HepG2 (cell line): ENCODE data around the gene COASY. TPM values are rescaled to one million over a fixed set of nuclear protein-coding genes. Genes with fewer than 3 reads are reported as not detected.
A peak's percentile ranks its signal among the peaks of the same experiment; 100 is the strongest.

Source experiments
- ATAC-seq: fragments of 200-7000 bp; cut with Tn5 transposase; 3 replicates; pipeline ENCODE4 v1.9.1; 2020; ENCODE audit warnings: mild to moderate bottlenecking, moderate library complexity
- BruUV-seq: library from RNA; stranded (reverse); fragments of 400-500 nt; replicated peaks from 2 replicates; lab custom pipeline; 2021; lab: Mats Ljungman, UMichigan
- CTCF ChIA-PET: fragments of 300-600 bp; formaldehyde crosslinking; extraction: SDS; loops from one replicate; lab custom pipeline; 2021; ENCODE audit warnings: low total read pairs, inconsistent platforms, low intra/inter-chr PET ratio; lab: Yijun Ruan, JAX
- POLR2A ChIA-PET: fragments of 350-600 bp; sonication (Branson Sonifier 250); formaldehyde crosslinking; loops from one replicate; lab custom pipeline; 2020; ENCODE audit warnings: antibody characterized with exemption, inconsistent platforms; lab: Yijun Ruan, JAX
- DNase-seq: peaks from one replicate; pipeline ENCODE4 v3.0.0-alpha.2; 2015; ENCODE audit warnings: low spot score
- FAIRE-seq: peaks from 3 replicates; lab custom pipeline; 2011; peaks lifted over from hg19 to GRCh38; lab: Jason Lieb, UNC
- H2AFZ ChIP-seq: one replicate; pipeline ENCODE4 v1.6.1; 2011; ENCODE audit warnings: low read length, inconsistent platforms
- H3K27ac ChIP-seq: fragments of 300-600 bp; 3 replicates; pipeline ENCODE4 v1.8.0; 2011; ENCODE audit warnings: mixed run types, mild to moderate bottlenecking, mixed read lengths, low read length, inconsistent platforms; ENCODE audit not compliant: insufficient read depth; ENCODE audit errors: extremely low read length
- H3K27me3 ChIP-seq, 2 experiments: fragments of 200-600 bp in 1 of 2; 2 replicates in 1 of 2; 3 replicates in 1 of 2; pipeline versions ENCODE4 v1.6.0 to v1.8.0; 2011; ENCODE audit warnings: low read length in 2 of 2, mild to moderate bottlenecking in 2 of 2, moderate library complexity in 2 of 2, inconsistent platforms in 1 of 2; ENCODE audit not compliant: insufficient read depth in 2 of 2, control insufficient read depth in 1 of 2
- H3K36me3 ChIP-seq, 2 experiments: fragments of 200-600 bp in 1 of 2; replicated peaks in 1 of 2; 2 replicates in 1 of 2; 3 replicates in 1 of 2; pipeline versions ENCODE4 v1.5.1 to v1.8.0; 2011; ENCODE audit warnings: low read length in 2 of 2, inconsistent platforms in 1 of 2; ENCODE audit not compliant: insufficient read depth in 2 of 2, control insufficient read depth in 1 of 2
- H3K4me1 ChIP-seq: 2 replicates; pipeline ENCODE4 v1.5.1; 2012; ENCODE audit warnings: low read length, inconsistent platforms; ENCODE audit not compliant: insufficient read depth
- H3K4me2 ChIP-seq: 2 replicates; pipeline ENCODE4 v1.6.0; 2011; ENCODE audit warnings: low read depth, low read length, inconsistent platforms
- H3K4me3 ChIP-seq, 3 experiments: fragments of 200-600 bp in 1 of 3; sonication (generic), shearing (Covaris generic) in 1 of 3; replicated peaks in 1 of 3; 2 replicates each; pipeline ENCODE4 v1.5.1; 2011 to 2016; ENCODE audit warnings: low read length in 3 of 3, inconsistent platforms in 2 of 3, low read depth in 2 of 3, mild to moderate bottlenecking in 2 of 3, control low read depth in 1 of 3, mixed read lengths in 1 of 3; ENCODE audit not compliant: insufficient read depth in 1 of 3
- H3K79me2 ChIP-seq: one replicate; pipeline ENCODE4 v1.6.1; 2011; ENCODE audit warnings: low read length, inconsistent platforms; ENCODE audit not compliant: insufficient read depth
- H3K9ac ChIP-seq: 2 replicates; pipeline ENCODE4 v1.6.0; 2011; ENCODE audit warnings: mild to moderate bottlenecking, low read depth, low read length, inconsistent platforms; ENCODE audit not compliant: insufficient read depth
- H3K9me3 ChIP-seq: 2 replicates; pipeline ENCODE4 v1.5.1; 2012; ENCODE audit warnings: mild to moderate bottlenecking, low read length
- H4K20me1 ChIP-seq: 2 replicates; pipeline ENCODE4 v1.6.0; 2011; ENCODE audit warnings: inconsistent platforms, mild to moderate bottlenecking, low read length, moderate library complexity; ENCODE audit not compliant: insufficient read depth
- DNMT3B ChIP-seq: conservative IDR thresholded peaks from 2 replicates; pipeline ENCODE4 v1.6.1; 2016; ENCODE audit warnings: missing biosample characterization, control low read depth
- ETV6 ChIP-seq: sonication (generic); formaldehyde crosslinking; conservative IDR thresholded peaks from 2 replicates; pipeline ENCODE4 v1.4.0; 2020; ENCODE audit warnings: missing genetic modification reagents
- ISL2 ChIP-seq: sonication (generic); formaldehyde crosslinking; IDR thresholded peaks from 2 replicates; pipeline ENCODE4 v1.5.0; 2020; ENCODE audit warnings: missing genetic modification reagents
- KDM3A ChIP-seq: IDR thresholded peaks from 2 replicates; pipeline ENCODE4 v1.6.1; 2018; ENCODE audit warnings: low read depth, missing compliant biosample characterization
- KLF9 ChIP-seq: IDR thresholded peaks from 2 replicates; pipeline ENCODE4 v1.6.1; 2016; ENCODE audit warnings: low read depth
- MAF1 ChIP-seq: sonication (generic); formaldehyde crosslinking; IDR thresholded peaks from 2 replicates; pipeline ENCODE4 v1.5.0; 2020; ENCODE audit warnings: missing genetic modification reagents, borderline replicate concordance
- MYC ChIP-seq: sonication (generic); formaldehyde crosslinking; IDR thresholded peaks from 2 replicates; pipeline ENCODE4 v1.9.0; 2021; ENCODE audit warnings: missing genetic modification reagents, borderline replicate concordance
- POLR2AphosphoS2 ChIP-seq: IDR thresholded peaks from 2 replicates; pipeline ENCODE4 v1.6.1; 2011; ENCODE audit warnings: low read depth, low read length, improper control_type of control experiment
- RCOR2 ChIP-seq: IDR thresholded peaks from 2 replicates; pipeline ENCODE4 v1.6.1; 2016; ENCODE audit warnings: missing biosample characterization, missing genetic modification reagents
- RELA ChIP-seq: sonication (generic); formaldehyde crosslinking; IDR thresholded peaks from 2 replicates; pipeline ENCODE4 v1.4.0; 2020; ENCODE audit warnings: missing genetic modification reagents
- SRSF4 ChIP-seq: fragments of 200-400 bp; formaldehyde crosslinking; IDR thresholded peaks from one replicate; pipeline ENCODE4 v1.6.1; 2018; ENCODE audit warnings: mild to moderate bottlenecking, low read depth, low read length, moderate library complexity; ENCODE audit not compliant: poor library complexity, severe bottlenecking
- ZMAT3 ChIP-seq: sonication (generic); formaldehyde crosslinking; conservative IDR thresholded peaks from 2 replicates; pipeline ENCODE4 v1.7.0; 2021; ENCODE audit warnings: missing genetic modification reagents
- ZNF180 ChIP-seq: sonication (generic); formaldehyde crosslinking; IDR thresholded peaks from 2 replicates; pipeline ENCODE4 v1.4.0; 2020; ENCODE audit warnings: low read depth, missing genetic modification reagents, borderline replicate concordance
- ZNF205 ChIP-seq: IDR thresholded peaks from 2 replicates; pipeline ENCODE4 v1.6.1; 2018; ENCODE audit warnings: missing biosample characterization, missing genetic modification reagents
- ZNF7 ChIP-seq: IDR thresholded peaks from 2 replicates; pipeline ENCODE4 v1.6.1; 2016; ENCODE audit warnings: missing biosample characterization, missing genetic modification reagents
- ZNF737 ChIP-seq: sonication (generic); formaldehyde crosslinking; IDR thresholded peaks from 2 replicates; pipeline ENCODE4 v1.5.0; 2020; ENCODE audit warnings: missing genetic modification reagents, mild to moderate bottlenecking, borderline replicate concordance
- WGBS: methylation state at CpG from one replicate; pipeline ENCODE4 v1.1.6; 2017; ENCODE audit warnings: low lambda C conversion rate; 5-methylcytosine and 5-hydroxymethylcytosine counted together
- in situ Hi-C: cut with HindIII; loops from 2 replicates; pipeline ENCODE4 v1.10.0; 2017; ENCODE audit warnings: low pct_unique_long_range_greater_than_20kb; ENCODE audit not compliant: extremely low pct_ligation_motif_present
- intact Hi-C: fragments of 100-400 bp; cut with micrococcal nuclease; formaldehyde crosslinking; loops from one replicate; pipeline ENCODE4 v1.10.0; 2022; ENCODE audit not compliant: unreplicated experiment
- polyA plus RNA-seq, 8 experiments: library from polyadenylated mRNA; depleted of rRNA in 3 of 8; stranded (reverse) in 7 of 8; unstranded in 1 of 8; fragments of >200 nt; fragmentation: Illumina TruSeq in 4 of 8; extraction: Trizol in 4 of 8; gene quantifications; 2 replicates each; pipeline versions ENCODE4 v1.2.1 to v1.2.3, GENCODE V29; 2011 to 2016; ENCODE audit warnings: low read depth in 4 of 8, missing spikeins in 1 of 8, mixed read lengths in 1 of 8; ENCODE audit not compliant: insufficient read depth in 1 of 8
- total RNA-seq, 5 experiments: library from RNA; depleted of rRNA; stranded (reverse); fragments of >200 nt; fragmentation: Illumina TruSeq; extraction: Trizol; gene quantifications; 2 replicates each; pipeline ENCODE4 v1.2.3, GENCODE V29; 2016; ENCODE audit warnings: low read depth in 1 of 5
- TF ChIP-seq, protein P1 (sequence below): sonication (generic); formaldehyde crosslinking; IDR thresholded peaks from 2 replicates; pipeline ENCODE4 v1.5.0; 2020; ENCODE audit warnings: missing genetic modification reagents
- TF ChIP-seq, protein P2 (sequence below): IDR thresholded peaks from 2 replicates; pipeline ENCODE4 v1.6.1; 2016; ENCODE audit warnings: low read depth, borderline replicate concordance
- TF ChIP-seq, protein P3 (sequence below): sonication (generic); formaldehyde crosslinking; IDR thresholded peaks from 2 replicates; pipeline ENCODE4; 2020; ENCODE audit warnings: missing genetic modification reagents, mild to moderate bottlenecking, borderline replicate concordance

Gene COASY
- total and polyA plus RNA-seq, 2 of the 13 experiments (the other 11 are each of a cell fraction or from before 2014, with no cell fraction given), result 90.7 to 125 TPM

DNA sequence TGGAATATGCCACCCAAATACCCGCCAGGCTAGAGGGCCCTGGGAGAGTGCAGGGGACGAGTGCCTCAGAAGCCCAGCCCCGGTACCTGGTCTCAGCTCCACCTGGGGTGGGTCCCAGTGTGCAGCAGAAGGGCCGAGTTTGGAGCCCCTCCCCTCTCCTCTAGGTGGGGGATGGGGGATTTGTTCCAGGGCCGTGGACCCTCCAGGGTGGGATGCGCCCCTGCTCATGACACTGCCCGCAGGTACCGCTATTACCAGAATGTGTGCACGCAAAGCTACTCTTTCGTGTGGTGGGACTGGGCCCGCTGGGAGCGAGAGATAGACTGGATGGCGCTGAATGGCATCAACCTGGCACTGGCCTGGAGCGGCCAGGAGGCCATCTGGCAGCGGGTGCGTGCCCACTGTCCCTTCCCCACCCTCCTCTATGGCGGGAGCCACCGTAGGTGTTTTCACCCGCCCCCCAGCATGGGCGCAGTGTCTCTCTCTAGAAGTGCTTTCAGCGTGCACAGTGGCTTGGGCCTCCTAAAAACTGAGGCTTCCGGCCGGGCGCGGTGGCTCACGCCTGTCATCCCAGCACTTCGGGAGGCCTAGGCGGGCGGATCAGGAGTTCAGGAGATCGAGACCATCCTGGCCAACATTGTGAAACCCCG, 24.7 kb upstream of the COASY start:
- FAIRE-seq (no peak), ATAC-seq (peak; percentile 1; the same call in 2 of the 3 replicates), DNase-seq (no peak)
- Histone ChIP-seq H3K79me2 (peaks cover 13% of the 10 kb centered on the region), H2AFZ (no peak overlapping the region), H3K4me3 (peak overlapping the region; percentile 54 to 72 (median 66)), H3K9ac (peak overlapping the region; percentile 83), H3K27ac (peak overlapping the region; percentile 79), H4K20me1 (no peaks in the 10 kb centered on the region), H3K27me3 (no peaks in the 10 kb centered on the region), H3K36me3 (peaks cover 3 to 5% of the 10 kb centered on the region in 2 experiments; a peak in 1 of 5 replicates), H3K4me1 (peaks cover 66% of the 10 kb centered on the region), H3K4me2 (peak overlapping the region; percentile 99), H3K9me3 (no peaks in the 10 kb centered on the region)
- CTCF ChIA-PET, result no interaction called here
- POLR2A ChIA-PET, result interaction anchor here (0.7 to 4.2 kb wide), 23 partner anchors 10 to 1263 kb away, joined by 3 to 68 read pairs (median 6); partner anchors contain the start of genes CAVIN1, CNTD1, COA3 and COASY
- 89% methylated on average over 28 of the region's 31 CpGs for WGBS
- no TSS peak for BruUV-seq
- intact Hi-C loops (no loop called here), in situ Hi-C loops (no loop called here)
- no peak for TF ChIP-seq KDM3A (CRISPR knock-in tag)
- no peak for TF ChIP-seq ZNF205 (CRISPR knock-in tag)
- no peak for TF ChIP-seq RELA
- no peak for TF ChIP-seq POLR2AphosphoS2
- no peak for TF ChIP-seq ZMAT3 (CRISPR knock-in tag)
- TF ChIP-seq MYC (CRISPR knock-in tag), result no peak
- no peak for TF ChIP-seq SRSF4
- TF ChIP-seq, protein P1, sequence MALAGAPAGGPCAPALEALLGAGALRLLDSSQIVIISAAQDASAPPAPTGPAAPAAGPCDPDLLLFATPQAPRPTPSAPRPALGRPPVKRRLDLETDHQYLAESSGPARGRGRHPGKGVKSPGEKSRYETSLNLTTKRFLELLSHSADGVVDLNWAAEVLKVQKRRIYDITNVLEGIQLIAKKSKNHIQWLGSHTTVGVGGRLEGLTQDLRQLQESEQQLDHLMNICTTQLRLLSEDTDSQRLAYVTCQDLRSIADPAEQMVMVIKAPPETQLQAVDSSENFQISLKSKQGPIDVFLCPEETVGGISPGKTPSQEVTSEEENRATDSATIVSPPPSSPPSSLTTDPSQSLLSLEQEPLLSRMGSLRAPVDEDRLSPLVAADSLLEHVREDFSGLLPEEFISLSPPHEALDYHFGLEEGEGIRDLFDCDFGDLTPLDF, result no peak
- 0 out of 2 replicates have a peak, but pooled peaks have one; percentile 23 for TF ChIP-seq ZNF737 (CRISPR knock-in tag)
- no peak for TF ChIP-seq MAF1 (CRISPR knock-in tag)
- TF ChIP-seq, protein P2, sequence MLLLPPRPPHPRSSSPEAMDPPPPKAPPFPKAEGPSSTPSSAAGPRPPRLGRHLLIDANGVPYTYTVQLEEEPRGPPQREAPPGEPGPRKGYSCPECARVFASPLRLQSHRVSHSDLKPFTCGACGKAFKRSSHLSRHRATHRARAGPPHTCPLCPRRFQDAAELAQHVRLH (CRISPR knock-in tag), result no peak
- no peak for TF ChIP-seq ZNF7 (CRISPR knock-in tag)
- TF ChIP-seq KLF9 (CRISPR knock-in tag), result no peak
- TF ChIP-seq, protein P3, sequence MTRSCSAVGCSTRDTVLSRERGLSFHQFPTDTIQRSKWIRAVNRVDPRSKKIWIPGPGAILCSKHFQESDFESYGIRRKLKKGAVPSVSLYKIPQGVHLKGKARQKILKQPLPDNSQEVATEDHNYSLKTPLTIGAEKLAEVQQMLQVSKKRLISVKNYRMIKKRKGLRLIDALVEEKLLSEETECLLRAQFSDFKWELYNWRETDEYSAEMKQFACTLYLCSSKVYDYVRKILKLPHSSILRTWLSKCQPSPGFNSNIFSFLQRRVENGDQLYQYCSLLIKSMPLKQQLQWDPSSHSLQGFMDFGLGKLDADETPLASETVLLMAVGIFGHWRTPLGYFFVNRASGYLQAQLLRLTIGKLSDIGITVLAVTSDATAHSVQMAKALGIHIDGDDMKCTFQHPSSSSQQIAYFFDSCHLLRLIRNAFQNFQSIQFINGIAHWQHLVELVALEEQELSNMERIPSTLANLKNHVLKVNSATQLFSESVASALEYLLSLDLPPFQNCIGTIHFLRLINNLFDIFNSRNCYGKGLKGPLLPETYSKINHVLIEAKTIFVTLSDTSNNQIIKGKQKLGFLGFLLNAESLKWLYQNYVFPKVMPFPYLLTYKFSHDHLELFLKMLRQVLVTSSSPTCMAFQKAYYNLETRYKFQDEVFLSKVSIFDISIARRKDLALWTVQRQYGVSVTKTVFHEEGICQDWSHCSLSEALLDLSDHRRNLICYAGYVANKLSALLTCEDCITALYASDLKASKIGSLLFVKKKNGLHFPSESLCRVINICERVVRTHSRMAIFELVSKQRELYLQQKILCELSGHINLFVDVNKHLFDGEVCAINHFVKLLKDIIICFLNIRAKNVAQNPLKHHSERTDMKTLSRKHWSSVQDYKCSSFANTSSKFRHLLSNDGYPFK, result no peak; the same call in 1 of the 2 replicates
- no peak for TF ChIP-seq DNMT3B (CRISPR knock-in tag)
- TF ChIP-seq ETV6, result no peak
- TF ChIP-seq ZNF180 (CRISPR knock-in tag), result no peak
- no peak for TF ChIP-seq RCOR2
- TF ChIP-seq ISL2 (CRISPR knock-in tag), result no peak
